Mesendoderm (in vitro differentiated cells): Measurements from ENCODE around the gene ASPN.
A peak's percentile ranks its signal among the peaks of the same experiment; 100 is the strongest.
"Not testable (repeated sequence)": the region's sequence is repeated elsewhere in the genome, so short reads cannot be mapped to it uniquely, and the experiment has no call there.

Source experiments
- DNase-seq: peaks from one replicate; pipeline ENCODE4 v3.0.0; 2013
- H2AK5ac ChIP-seq: 2 replicates; pipeline ENCODE4 v1.6.1; 2013; ENCODE audit warnings: low read length, inconsistent platforms
- H2BK120ac ChIP-seq: 2 replicates; pipeline ENCODE4 v1.6.1; 2013; ENCODE audit warnings: low read depth, mild to moderate bottlenecking, low read length, moderate library complexity, mixed read lengths
- H2BK15ac ChIP-seq: replicated peaks from 2 replicates; pipeline ENCODE4 v1.6.1; 2013; ENCODE audit warnings: low read depth, mild to moderate bottlenecking, moderate library complexity
- H2BK5ac ChIP-seq: 2 replicates; pipeline ENCODE4 v1.6.1; 2013; ENCODE audit warnings: low read length, inconsistent platforms
- H3K18ac ChIP-seq: 2 replicates; pipeline ENCODE4 v1.6.1; 2013; ENCODE audit warnings: mild to moderate bottlenecking, low read length, mixed read lengths
- H3K23ac ChIP-seq: one replicate; pipeline ENCODE4 v1.6.1; 2013; ENCODE audit warnings: low read length
- H3K27ac ChIP-seq: 2 replicates; pipeline ENCODE4 v1.5.1; 2013; ENCODE audit warnings: low read depth, mild to moderate bottlenecking, inconsistent platforms, low read length, moderate library complexity
- H3K27me3 ChIP-seq: 2 replicates; pipeline ENCODE4 v1.6.1; 2013; ENCODE audit warnings: low read length, control low read depth, mild to moderate bottlenecking, inconsistent platforms; ENCODE audit not compliant: insufficient read depth, poor library complexity
- H3K36me3 ChIP-seq: 2 replicates; pipeline ENCODE4 v1.6.1; 2013; ENCODE audit warnings: low read length, inconsistent platforms; ENCODE audit not compliant: control insufficient read depth, insufficient read depth
- H3K4ac ChIP-seq: one replicate; pipeline ENCODE4 v1.6.1; 2013; ENCODE audit warnings: low read depth, mild to moderate bottlenecking, low read length, moderate library complexity
- H3K4me1 ChIP-seq: 2 replicates; pipeline ENCODE4 v1.6.1; 2013; ENCODE audit warnings: low read depth, low read length, inconsistent platforms; ENCODE audit not compliant: control insufficient read depth
- H3K4me2 ChIP-seq: 2 replicates; pipeline ENCODE4 v1.6.1; 2013; ENCODE audit warnings: low read length
- H3K4me3 ChIP-seq: 2 replicates; pipeline ENCODE4 v1.5.1; 2013; ENCODE audit warnings: mild to moderate bottlenecking, low read length
- H3K56ac ChIP-seq: one replicate; pipeline ENCODE4 v1.6.1; 2013; ENCODE audit warnings: low read length
- H3K79me1 ChIP-seq: 2 replicates; pipeline ENCODE4 v1.6.1; 2013; ENCODE audit warnings: low read length, inconsistent platforms
- H3K79me2 ChIP-seq: 2 replicates; pipeline ENCODE4 v1.6.1; 2013; ENCODE audit warnings: mild to moderate bottlenecking, low read length; ENCODE audit not compliant: control insufficient read depth, insufficient read depth
- H3K9ac ChIP-seq: 2 replicates; pipeline ENCODE4 v1.6.1; 2013; ENCODE audit warnings: low read length, inconsistent platforms
- H4K5ac ChIP-seq: one replicate; pipeline ENCODE4 v1.6.1; 2013; ENCODE audit warnings: low read length
- H4K8ac ChIP-seq: one replicate; pipeline ENCODE4 v1.6.1; 2013; ENCODE audit warnings: low read depth, mild to moderate bottlenecking, control low read depth, low read length, moderate library complexity
- WGBS: extraction: QIAGEN DNeasy Blood & Tissue Kit; methylation state at CpG from one replicate; pipeline ENCODE4 v1.1.7; 2013; ENCODE audit warnings: low lambda C conversion rate, missing lambda C conversion rate; ENCODE audit not compliant: insufficient coverage; ENCODE audit errors: extremely low coverage; 5-methylcytosine and 5-hydroxymethylcytosine counted together

Gene ASPN

GRCh38 chr9:92423612-92424011 lies 58.7 kb downstream of the ASPN start:
- DNase-seq, result no peak
- H3K4me3 ChIP-seq, result no peak overlapping the region
- no peak overlapping the region for H2BK15ac ChIP-seq
- no peak overlapping the region for H4K5ac ChIP-seq
- H3K4me2 ChIP-seq, result no peak overlapping the region
- H3K18ac ChIP-seq, result no peak overlapping the region
- no peak overlapping the region for H4K8ac ChIP-seq
- no peaks in the 10 kb centered on the region for H3K4me1 ChIP-seq
- H3K9ac ChIP-seq, result no peak overlapping the region
- no peak overlapping the region for H3K27ac ChIP-seq
- H2AK5ac ChIP-seq, result no peak overlapping the region
- 100% methylated on average over 1 of the region's 2 CpGs for WGBS
- H3K36me3 ChIP-seq, result no peaks in the 10 kb centered on the region
- H3K27me3 ChIP-seq, result no peaks in the 10 kb centered on the region
- no peak overlapping the region for H2BK120ac ChIP-seq
- H3K4ac ChIP-seq, result no peak overlapping the region
- H3K56ac ChIP-seq, result no peak overlapping the region
- H3K79me2 ChIP-seq, result no peaks in the 10 kb centered on the region
- H3K79me1 ChIP-seq, result no peaks in the 10 kb centered on the region
- no peak overlapping the region for H3K23ac ChIP-seq
- no peak overlapping the region for H2BK5ac ChIP-seq

- WGBS, result no CpG with 5 or more reads among the region's 2 CpGs
- H3K4me3 ChIP-seq, result no peak overlapping the region
Observed at GRCh38 chr9:92422611-92423338, 59.5 kb downstream of the ASPN start.

GRCh38 chr9:92414566-92414965 lies 67.7 kb downstream of the ASPN start:
- Histone ChIP-seq H3K56ac (no peak overlapping the region), H2BK15ac (no peak overlapping the region), H3K79me1 (no peaks in the 10 kb centered on the region), H3K23ac (no peak overlapping the region), H3K36me3 (no peaks in the 10 kb centered on the region), H3K4ac (no peak overlapping the region), H3K4me3 (no peak overlapping the region), H4K5ac (no peak overlapping the region), H2BK5ac (no peak overlapping the region), H4K8ac (no peak overlapping the region), H3K4me2 (no peak overlapping the region), H3K9ac (no peak overlapping the region), H2AK5ac (no peak overlapping the region), H3K18ac (no peak overlapping the region), H3K27ac (no peak overlapping the region), H2BK120ac (no peak overlapping the region), H3K27me3 (no peaks in the 10 kb centered on the region), H3K4me1 (no peaks in the 10 kb centered on the region), H3K79me2 (no peaks in the 10 kb centered on the region)
- DNase-seq, result peak; percentile 16
- WGBS, result no CpG with 5 or more reads among the region's 1 CpG

More at GRCh38 chr9:92422611-92423338, 59.5 kb downstream of the ASPN start:
- Histone ChIP-seq H3K23ac (no peak overlapping the region), H3K27ac (no peak overlapping the region), H2AK5ac (no peak overlapping the region), H3K79me1 (no peaks in the 10 kb centered on the region), H2BK5ac (no peak overlapping the region), H3K4me1 (no peaks in the 10 kb centered on the region), H4K5ac (no peak overlapping the region), H4K8ac (no peak overlapping the region), H3K4me2 (no peak overlapping the region), H3K27me3 (no peaks in the 10 kb centered on the region), H2BK120ac (no peak overlapping the region), H3K36me3 (no peaks in the 10 kb centered on the region), H3K4ac (no peak overlapping the region), H3K9ac (no peak overlapping the region), H3K18ac (no peak overlapping the region), H2BK15ac (no peak overlapping the region), H3K79me2 (no peaks in the 10 kb centered on the region), H3K56ac (no peak overlapping the region)
- no peak for DNase-seq

GRCh38 chr9:92411157-92411556 lies 71.1 kb downstream of the ASPN start:
- not testable (repeated sequence) for H4K5ac ChIP-seq, H3K4ac ChIP-seq, H3K18ac ChIP-seq, H2BK120ac ChIP-seq, H3K4me2 ChIP-seq, H3K79me2 ChIP-seq, H2BK5ac ChIP-seq, H4K8ac ChIP-seq, H3K27ac ChIP-seq, H3K23ac ChIP-seq, H3K4me3 ChIP-seq, H3K4me1 ChIP-seq, H2AK5ac ChIP-seq, H3K56ac ChIP-seq, H3K36me3 ChIP-seq, H3K79me1 ChIP-seq, H2BK15ac ChIP-seq, H3K27me3 ChIP-seq, H3K9ac ChIP-seq
- WGBS, result no CpG with 5 or more reads among the region's 4 CpGs
- DNase-seq, result peak; percentile 21

- no peaks in the 10 kb centered on the region for H3K27me3 ChIP-seq
- H3K36me3 ChIP-seq, result no peaks in the 10 kb centered on the region
- no peaks in the 10 kb centered on the region for H3K79me2 ChIP-seq
- H3K4me2 ChIP-seq, result no peak overlapping the region
- H3K4me1 ChIP-seq, result no peaks in the 10 kb centered on the region
- WGBS, result no CpG with 5 or more reads among the region's 2 CpGs
- DNase-seq, result no peak
- no peak overlapping the region for H3K18ac ChIP-seq
- H3K27ac ChIP-seq, result no peak overlapping the region
- H2BK5ac ChIP-seq, result no peak overlapping the region
- no peak overlapping the region for H2AK5ac ChIP-seq
- H2BK120ac ChIP-seq, result no peak overlapping the region
- no peak overlapping the region for H3K9ac ChIP-seq
- H4K8ac ChIP-seq, result no peak overlapping the region
- no peak overlapping the region for H4K5ac ChIP-seq
- H2BK15ac ChIP-seq, result no peak overlapping the region
- H3K4ac ChIP-seq, result no peak overlapping the region
- H3K56ac ChIP-seq, result no peak overlapping the region
- H3K23ac ChIP-seq, result no peak overlapping the region
- H3K4me3 ChIP-seq, result no peak overlapping the region
- no peaks in the 10 kb centered on the region for H3K79me1 ChIP-seq
Observed at GRCh38 chr9:92408747-92409478, 73.4 kb downstream of the ASPN start.
